Measurements from ENCODE around the gene OR7A17.

GRCh38 chr19:14916848-14917247 lies 30.9 kb upstream of the OR7A17 start:
- TF ChIP-seq CTCF (IDR thresholded peaks at IDR 0.05) (no peak), POLR2AphosphoS5 (IDR thresholded peaks at IDR 0.05; ENCODE audit: insufficient read depth in 1 of 2, low read depth in 1 of 2) (no peak)

Measured in vagina (tissue), 2 donors.